ENCODE data around the gene ZBTB46. TPM values are rescaled to one million over a fixed set of nuclear protein-coding genes. Genes with fewer than 3 reads are reported as not detected.

Gene ZBTB46
- total and polyA plus RNA-seq, 4 donors: 0.79 to 12.1 (median 4.7) TPM

DNA sequence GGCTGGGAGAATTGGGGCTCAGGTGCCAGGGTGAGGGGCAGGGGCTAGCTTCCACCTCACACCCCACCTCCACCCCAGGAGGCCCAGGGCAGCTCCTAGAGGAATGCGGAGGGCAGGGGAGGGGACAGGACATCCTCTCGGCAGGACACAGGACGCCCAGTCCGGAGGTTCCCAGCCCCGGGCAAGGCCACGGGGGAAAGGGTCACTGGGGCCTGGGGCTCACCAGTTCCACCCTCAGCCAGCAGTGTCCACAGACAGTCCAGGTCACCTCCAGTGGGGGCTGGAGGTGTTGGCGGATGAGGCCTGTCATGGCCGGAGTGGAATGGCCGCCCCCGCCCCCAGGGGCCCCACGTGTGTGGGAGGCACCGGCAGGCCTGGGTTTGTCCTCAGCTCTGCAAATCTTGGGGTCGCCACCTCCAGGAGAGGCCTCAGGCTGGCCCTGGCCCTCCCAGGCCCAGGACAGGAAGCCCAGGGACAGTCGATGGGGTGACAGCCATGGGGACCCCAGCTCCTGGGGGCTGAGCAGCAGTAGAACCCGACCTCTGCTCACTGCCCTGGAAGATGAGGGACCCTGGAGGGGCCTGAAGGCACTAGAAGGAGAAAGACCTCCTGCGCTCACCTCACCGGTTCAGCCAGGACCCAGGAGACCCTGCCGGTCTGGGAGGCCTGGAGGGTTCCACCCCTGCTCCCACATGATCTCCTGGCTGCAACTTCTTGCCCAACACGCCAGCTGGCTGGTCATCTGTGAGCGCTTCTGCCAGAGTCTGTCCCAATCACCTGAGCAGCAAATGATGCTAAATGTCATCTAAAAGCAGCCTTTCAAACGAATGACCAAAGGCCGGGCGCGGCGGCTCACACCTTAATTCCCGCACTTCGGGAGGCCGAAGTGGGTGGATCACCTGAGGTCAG is 17.2 kb upstream of the ZBTB46 start:
- H3K4me1 ChIP-seq (ENCODE audit: control insufficient read depth in 4 of 4, insufficient read depth in 4 of 4, low read length in 3 of 4): peaks cover 0 to 10% (median 5%) of the 10 kb centered on the region in 4 donors
- no peak for DNase-seq (ENCODE audit: low spot score)
- peaks cover 0 to 10% (median 1%) of the 10 kb centered on the region in 4 donors for H3K27me3 ChIP-seq (ENCODE audit: control insufficient read depth in 4 of 4, insufficient read depth in 4 of 4, low read length in 3 of 4)

DNA sequence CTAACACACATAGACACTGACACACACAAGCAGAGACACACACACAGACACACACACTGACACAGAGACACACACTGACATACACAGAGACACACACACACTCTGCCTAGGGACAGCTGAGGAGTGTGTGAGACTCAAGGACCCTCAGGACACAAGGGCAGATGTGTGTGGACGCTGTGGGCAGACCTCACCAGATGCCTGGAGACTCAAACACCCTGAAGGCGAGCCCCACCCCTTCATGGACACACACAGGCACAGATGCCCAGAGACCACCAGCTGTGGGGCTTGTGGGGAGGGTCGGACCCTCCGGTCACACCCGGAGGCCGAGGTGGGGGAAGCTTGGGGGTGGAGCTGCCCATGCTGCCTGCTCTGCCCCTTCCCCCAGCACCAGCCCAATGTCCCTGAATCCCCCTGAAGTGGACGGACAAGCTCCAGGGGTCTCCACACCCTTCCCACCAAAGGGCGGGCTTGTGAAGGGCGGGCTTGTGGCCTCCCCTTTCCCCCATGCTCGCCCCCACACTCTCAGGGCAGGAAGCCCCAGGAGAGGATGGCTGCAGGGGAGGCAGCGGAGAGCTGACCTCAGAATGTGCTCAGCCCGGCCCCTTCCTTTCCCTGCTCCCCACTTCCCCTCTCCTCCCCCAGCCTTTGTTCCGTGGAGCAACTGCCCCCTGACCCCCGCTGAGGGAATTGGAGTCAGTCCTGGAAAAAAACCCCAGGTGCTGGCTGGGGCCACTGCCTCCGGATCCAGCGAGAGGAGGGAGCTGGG is 16.4 kb upstream of the ZBTB46 start:
- Histone ChIP-seq H3K9me3 (ENCODE audit: control insufficient read depth in 4 of 4, low read length in 3 of 4) (no peaks in the 10 kb centered on the region), H3K27ac (ENCODE audit: low read depth in 1 of 2, low read length in 2 of 2) (peak overlapping the region in 1 of 2 donors; percentile 7), H3K4me3 (ENCODE audit: low read depth in 1 of 3, low read length in 3 of 3) (no peak overlapping the region), H3K36me3 (ENCODE audit: control insufficient read depth in 4 of 4, insufficient read depth in 3 of 4, low read depth in 1 of 4, low read length in 3 of 4) (no peaks in the 10 kb centered on the region), H3K4me1 (ENCODE audit: control insufficient read depth in 4 of 4, insufficient read depth in 4 of 4, low read length in 3 of 4) (peaks cover 0 to 10% (median 5%) of the 10 kb centered on the region in 4 donors), H3K9ac (ENCODE audit: low read depth in 1 of 2, low read length in 2 of 2) (no peak overlapping the region), H3K27me3 (ENCODE audit: control insufficient read depth in 4 of 4, insufficient read depth in 4 of 4, low read length in 3 of 4) (peaks cover 0 to 10% (median 1%) of the 10 kb centered on the region in 4 donors)
- 53% methylated on average over 16 of the region's 16 CpGs for WGBS
- TF ChIP-seq SP1 (IDR thresholded peaks at IDR 0.05) (no peak), RAD21 (IDR thresholded peaks at IDR 0.05) (no peak), HNF4G (IDR thresholded peaks at IDR 0.05) (no peak), HNF4A (conservative IDR thresholded peaks at IDR 0.05) (no peak), YY1 (IDR thresholded peaks at IDR 0.05) (no peak), JUND (IDR thresholded peaks at IDR 0.05) (no peak), RXRA (IDR thresholded peaks at IDR 0.05) (no peak), FOXA1 (IDR thresholded peaks at IDR 0.05) (no peak)
- TF ChIP-seq, protein P1, sequence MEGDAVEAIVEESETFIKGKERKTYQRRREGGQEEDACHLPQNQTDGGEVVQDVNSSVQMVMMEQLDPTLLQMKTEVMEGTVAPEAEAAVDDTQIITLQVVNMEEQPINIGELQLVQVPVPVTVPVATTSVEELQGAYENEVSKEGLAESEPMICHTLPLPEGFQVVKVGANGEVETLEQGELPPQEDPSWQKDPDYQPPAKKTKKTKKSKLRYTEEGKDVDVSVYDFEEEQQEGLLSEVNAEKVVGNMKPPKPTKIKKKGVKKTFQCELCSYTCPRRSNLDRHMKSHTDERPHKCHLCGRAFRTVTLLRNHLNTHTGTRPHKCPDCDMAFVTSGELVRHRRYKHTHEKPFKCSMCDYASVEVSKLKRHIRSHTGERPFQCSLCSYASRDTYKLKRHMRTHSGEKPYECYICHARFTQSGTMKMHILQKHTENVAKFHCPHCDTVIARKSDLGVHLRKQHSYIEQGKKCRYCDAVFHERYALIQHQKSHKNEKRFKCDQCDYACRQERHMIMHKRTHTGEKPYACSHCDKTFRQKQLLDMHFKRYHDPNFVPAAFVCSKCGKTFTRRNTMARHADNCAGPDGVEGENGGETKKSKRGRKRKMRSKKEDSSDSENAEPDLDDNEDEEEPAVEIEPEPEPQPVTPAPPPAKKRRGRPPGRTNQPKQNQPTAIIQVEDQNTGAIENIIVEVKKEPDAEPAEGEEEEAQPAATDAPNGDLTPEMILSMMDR (IDR thresholded peaks at IDR 0.05; ENCODE audit: low read depth, low read length, missing input control): no peak
- TF ChIP-seq, protein P2, sequence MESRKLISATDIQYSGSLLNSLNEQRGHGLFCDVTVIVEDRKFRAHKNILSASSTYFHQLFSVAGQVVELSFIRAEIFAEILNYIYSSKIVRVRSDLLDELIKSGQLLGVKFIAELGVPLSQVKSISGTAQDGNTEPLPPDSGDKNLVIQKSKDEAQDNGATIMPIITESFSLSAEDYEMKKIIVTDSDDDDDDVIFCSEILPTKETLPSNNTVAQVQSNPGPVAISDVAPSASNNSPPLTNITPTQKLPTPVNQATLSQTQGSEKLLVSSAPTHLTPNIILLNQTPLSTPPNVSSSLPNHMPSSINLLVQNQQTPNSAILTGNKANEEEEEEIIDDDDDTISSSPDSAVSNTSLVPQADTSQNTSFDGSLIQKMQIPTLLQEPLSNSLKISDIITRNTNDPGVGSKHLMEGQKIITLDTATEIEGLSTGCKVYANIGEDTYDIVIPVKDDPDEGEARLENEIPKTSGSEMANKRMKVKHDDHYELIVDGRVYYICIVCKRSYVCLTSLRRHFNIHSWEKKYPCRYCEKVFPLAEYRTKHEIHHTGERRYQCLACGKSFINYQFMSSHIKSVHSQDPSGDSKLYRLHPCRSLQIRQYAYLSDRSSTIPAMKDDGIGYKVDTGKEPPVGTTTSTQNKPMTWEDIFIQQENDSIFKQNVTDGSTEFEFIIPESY (IDR thresholded peaks at IDR 0.05): no peak
- TF ChIP-seq, protein P3, sequence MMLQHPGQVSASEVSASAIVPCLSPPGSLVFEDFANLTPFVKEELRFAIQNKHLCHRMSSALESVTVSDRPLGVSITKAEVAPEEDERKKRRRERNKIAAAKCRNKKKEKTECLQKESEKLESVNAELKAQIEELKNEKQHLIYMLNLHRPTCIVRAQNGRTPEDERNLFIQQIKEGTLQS (IDR thresholded peaks at IDR 0.05): no peak
- TF ChIP-seq, protein P4, sequence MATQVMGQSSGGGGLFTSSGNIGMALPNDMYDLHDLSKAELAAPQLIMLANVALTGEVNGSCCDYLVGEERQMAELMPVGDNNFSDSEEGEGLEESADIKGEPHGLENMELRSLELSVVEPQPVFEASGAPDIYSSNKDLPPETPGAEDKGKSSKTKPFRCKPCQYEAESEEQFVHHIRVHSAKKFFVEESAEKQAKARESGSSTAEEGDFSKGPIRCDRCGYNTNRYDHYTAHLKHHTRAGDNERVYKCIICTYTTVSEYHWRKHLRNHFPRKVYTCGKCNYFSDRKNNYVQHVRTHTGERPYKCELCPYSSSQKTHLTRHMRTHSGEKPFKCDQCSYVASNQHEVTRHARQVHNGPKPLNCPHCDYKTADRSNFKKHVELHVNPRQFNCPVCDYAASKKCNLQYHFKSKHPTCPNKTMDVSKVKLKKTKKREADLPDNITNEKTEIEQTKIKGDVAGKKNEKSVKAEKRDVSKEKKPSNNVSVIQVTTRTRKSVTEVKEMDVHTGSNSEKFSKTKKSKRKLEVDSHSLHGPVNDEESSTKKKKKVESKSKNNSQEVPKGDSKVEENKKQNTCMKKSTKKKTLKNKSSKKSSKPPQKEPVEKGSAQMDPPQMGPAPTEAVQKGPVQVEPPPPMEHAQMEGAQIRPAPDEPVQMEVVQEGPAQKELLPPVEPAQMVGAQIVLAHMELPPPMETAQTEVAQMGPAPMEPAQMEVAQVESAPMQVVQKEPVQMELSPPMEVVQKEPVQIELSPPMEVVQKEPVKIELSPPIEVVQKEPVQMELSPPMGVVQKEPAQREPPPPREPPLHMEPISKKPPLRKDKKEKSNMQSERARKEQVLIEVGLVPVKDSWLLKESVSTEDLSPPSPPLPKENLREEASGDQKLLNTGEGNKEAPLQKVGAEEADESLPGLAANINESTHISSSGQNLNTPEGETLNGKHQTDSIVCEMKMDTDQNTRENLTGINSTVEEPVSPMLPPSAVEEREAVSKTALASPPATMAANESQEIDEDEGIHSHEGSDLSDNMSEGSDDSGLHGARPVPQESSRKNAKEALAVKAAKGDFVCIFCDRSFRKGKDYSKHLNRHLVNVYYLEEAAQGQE (IDR thresholded peaks at IDR 0.05): no peak
- no peak for DNase-seq (ENCODE audit: low spot score)

More for the DNA sequence above, 17.2 kb upstream of the ZBTB46 start:
- H3K9me3 ChIP-seq (ENCODE audit: control insufficient read depth in 4 of 4, low read length in 3 of 4): no peaks in the 10 kb centered on the region
- TF ChIP-seq HNF4G (IDR thresholded peaks at IDR 0.05) (no peak), NR2F2 (IDR thresholded peaks at IDR 0.05) (peak; percentile 87)
- TF ChIP-seq, protein P4 (IDR thresholded peaks at IDR 0.05): no peak
- no peaks in the 10 kb centered on the region for H3K36me3 ChIP-seq (ENCODE audit: control insufficient read depth in 4 of 4, insufficient read depth in 3 of 4, low read depth in 1 of 4, low read length in 3 of 4)
- no peak overlapping the region for H3K4me3 ChIP-seq (ENCODE audit: low read depth in 1 of 3, low read length in 3 of 3)
- WGBS: 67% methylated on average over 28 of the region's 28 CpGs
- H3K9ac ChIP-seq (ENCODE audit: low read depth in 1 of 2, low read length in 2 of 2): no peak overlapping the region
- no peak overlapping the region for H3K27ac ChIP-seq (ENCODE audit: low read depth in 1 of 2, low read length in 2 of 2)
